ENCODE data around the gene NOL9.
"Not testable (repeated sequence)": the region's sequence is repeated elsewhere in the genome, so short reads cannot be mapped to it uniquely, and the experiment has no call there.

Gene NOL9

DNA sequence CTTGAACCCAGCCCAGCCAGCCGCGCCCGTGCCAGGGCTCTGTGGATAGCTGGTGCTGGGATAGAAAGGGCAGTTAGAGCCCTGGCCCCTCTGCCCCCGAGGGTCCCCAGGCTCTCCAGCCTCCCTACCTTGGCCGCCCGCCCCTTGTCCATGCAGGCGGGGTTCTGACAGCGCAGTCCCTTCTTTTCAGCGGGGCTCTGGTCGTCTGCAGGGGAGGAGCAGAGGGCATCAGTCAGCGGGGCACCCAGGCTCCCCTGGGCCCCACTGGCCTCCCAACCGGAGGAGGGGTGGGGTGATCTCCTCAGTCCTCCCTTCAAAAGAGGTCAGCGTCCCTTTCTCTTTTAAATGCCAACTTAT is 58.0 kb downstream of the NOL9 start:
- Histone ChIP-seq H3K27ac (ENCODE audit: low read length) (no peak overlapping the region), H3K9me3 (ENCODE audit: insufficient read depth, low read length) (no peaks in the 10 kb centered on the region), H3K27me3 (ENCODE audit: low read depth, low read length) (peaks cover 14% of the 10 kb centered on the region), H3K36me3 (replicated peaks; ENCODE audit: low read depth, low read length) (no peaks in the 10 kb centered on the region), H3K9ac (ENCODE audit: low read length) (no peak overlapping the region), H3K79me2 (ENCODE audit: low read length) (no peaks in the 10 kb centered on the region), H4K20me1 (ENCODE audit: insufficient read depth, low read length) (no peaks in the 10 kb centered on the region), H3K4me3 (ENCODE audit: low read length) (no peak overlapping the region), H3K4me2 (ENCODE audit: low read length) (no peak overlapping the region), H2AFZ (ENCODE audit: low read depth, low read length) (no peak overlapping the region), H3K4me1 (ENCODE audit: low read length) (peaks cover 7% of the 10 kb centered on the region)
- TF ChIP-seq EZH2phosphoT487 (IDR thresholded peaks at IDR 0.05; ENCODE audit: low read depth): no peak
- TF ChIP-seq, protein P1, sequence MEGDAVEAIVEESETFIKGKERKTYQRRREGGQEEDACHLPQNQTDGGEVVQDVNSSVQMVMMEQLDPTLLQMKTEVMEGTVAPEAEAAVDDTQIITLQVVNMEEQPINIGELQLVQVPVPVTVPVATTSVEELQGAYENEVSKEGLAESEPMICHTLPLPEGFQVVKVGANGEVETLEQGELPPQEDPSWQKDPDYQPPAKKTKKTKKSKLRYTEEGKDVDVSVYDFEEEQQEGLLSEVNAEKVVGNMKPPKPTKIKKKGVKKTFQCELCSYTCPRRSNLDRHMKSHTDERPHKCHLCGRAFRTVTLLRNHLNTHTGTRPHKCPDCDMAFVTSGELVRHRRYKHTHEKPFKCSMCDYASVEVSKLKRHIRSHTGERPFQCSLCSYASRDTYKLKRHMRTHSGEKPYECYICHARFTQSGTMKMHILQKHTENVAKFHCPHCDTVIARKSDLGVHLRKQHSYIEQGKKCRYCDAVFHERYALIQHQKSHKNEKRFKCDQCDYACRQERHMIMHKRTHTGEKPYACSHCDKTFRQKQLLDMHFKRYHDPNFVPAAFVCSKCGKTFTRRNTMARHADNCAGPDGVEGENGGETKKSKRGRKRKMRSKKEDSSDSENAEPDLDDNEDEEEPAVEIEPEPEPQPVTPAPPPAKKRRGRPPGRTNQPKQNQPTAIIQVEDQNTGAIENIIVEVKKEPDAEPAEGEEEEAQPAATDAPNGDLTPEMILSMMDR (IDR thresholded peaks at IDR 0.05; ENCODE audit: low read depth, low read length): no peak

DNA sequence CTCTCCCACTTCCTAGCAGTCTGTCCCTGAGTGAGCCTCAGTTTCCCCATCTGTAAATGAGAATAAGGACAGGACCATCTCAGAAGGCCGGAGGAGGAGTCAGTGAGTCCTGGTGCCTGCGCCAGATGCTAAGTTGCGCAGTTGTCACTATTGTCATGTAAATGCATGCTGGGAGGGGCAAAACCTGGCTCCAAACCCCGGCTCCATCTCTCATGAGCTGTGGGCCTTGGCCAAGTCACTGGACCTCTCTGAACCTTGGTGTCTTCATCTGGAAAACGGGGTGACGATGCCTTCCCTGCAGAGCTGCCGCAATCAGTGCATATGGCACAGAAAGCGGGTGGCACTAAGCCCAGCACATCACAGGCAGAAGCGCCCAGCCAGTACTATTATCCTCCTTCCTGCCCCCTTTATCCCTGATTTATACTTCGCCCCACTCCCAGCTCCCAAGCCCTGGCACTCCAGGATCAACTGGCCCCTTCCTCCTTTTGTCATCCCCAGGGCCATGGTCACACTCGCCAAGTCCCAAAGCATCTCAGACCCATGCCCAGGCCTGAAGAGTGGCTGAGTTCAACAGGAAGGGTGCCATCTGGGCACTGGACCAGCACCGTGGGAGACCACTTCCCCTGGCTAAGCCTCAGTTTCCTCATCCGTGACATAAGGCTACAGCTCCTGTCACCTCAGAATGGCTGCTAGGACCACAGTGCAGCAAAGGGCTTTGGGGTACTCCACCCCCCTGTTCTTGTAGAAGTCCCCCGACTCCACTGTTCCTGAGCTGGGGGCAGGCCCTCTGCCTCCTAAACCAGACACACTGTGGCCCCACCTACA is 58.6 kb downstream of the NOL9 start:
- Histone ChIP-seq H4K20me1 (ENCODE audit: insufficient read depth, low read length) (no peaks in the 10 kb centered on the region), H3K4me3 (ENCODE audit: low read length) (no peak overlapping the region), H3K9ac (ENCODE audit: low read length) (no peak overlapping the region), H3K27ac (ENCODE audit: low read length) (no peak overlapping the region), H3K9me3 (ENCODE audit: insufficient read depth, low read length) (no peaks in the 10 kb centered on the region), H3K4me1 (ENCODE audit: low read length) (peaks cover 9% of the 10 kb centered on the region), H3K79me2 (ENCODE audit: low read length) (no peaks in the 10 kb centered on the region), H3K36me3 (replicated peaks; ENCODE audit: low read depth, low read length) (no peaks in the 10 kb centered on the region), H3K27me3 (ENCODE audit: low read depth, low read length) (peaks cover 11% of the 10 kb centered on the region), H2AFZ (ENCODE audit: low read depth, low read length) (no peak overlapping the region), H3K4me2 (ENCODE audit: low read length) (no peak overlapping the region)
- TF ChIP-seq, protein P1 (IDR thresholded peaks at IDR 0.05; ENCODE audit: low read depth, low read length): no peak
- no peak for TF ChIP-seq EZH2phosphoT487 (IDR thresholded peaks at IDR 0.05; ENCODE audit: low read depth)

DNA sequence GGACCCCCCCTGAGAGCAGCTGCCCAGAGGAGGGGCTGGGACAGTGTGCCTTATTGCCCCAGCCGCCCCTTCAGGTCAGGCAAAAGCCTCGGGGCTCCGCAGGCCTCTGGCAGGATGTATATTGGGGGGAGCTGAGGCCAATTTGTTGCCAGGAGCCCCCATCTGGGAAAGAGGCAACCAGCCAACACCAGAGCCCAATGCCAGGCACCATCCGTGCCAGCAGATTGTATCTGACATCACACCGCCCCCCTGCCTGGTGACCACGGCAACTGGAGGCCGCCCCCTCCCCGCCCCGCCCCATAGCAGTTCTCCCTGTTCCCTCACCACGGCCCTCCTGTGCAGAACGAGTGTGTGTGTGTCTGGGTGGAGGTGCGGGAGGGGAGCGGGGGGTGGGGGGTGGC is 59.3 kb downstream of the NOL9 start:
- no peaks in the 10 kb centered on the region for H3K9me3 ChIP-seq (ENCODE audit: insufficient read depth, low read length)
- H3K27me3 ChIP-seq (ENCODE audit: low read depth, low read length): peaks cover 11% of the 10 kb centered on the region
- H2AFZ ChIP-seq (ENCODE audit: low read depth, low read length): no peak overlapping the region
- no peaks in the 10 kb centered on the region for H3K79me2 ChIP-seq (ENCODE audit: low read length)
- no peaks in the 10 kb centered on the region for H3K36me3 ChIP-seq (replicated peaks; ENCODE audit: low read depth, low read length)
- H4K20me1 ChIP-seq (ENCODE audit: insufficient read depth, low read length): no peaks in the 10 kb centered on the region
- H3K4me2 ChIP-seq (ENCODE audit: low read length): no peak overlapping the region
- H3K4me1 ChIP-seq (ENCODE audit: low read length): peaks cover 9% of the 10 kb centered on the region
- no peak overlapping the region for H3K27ac ChIP-seq (ENCODE audit: low read length)
- H3K4me3 ChIP-seq (ENCODE audit: low read length): no peak overlapping the region
- no peak overlapping the region for H3K9ac ChIP-seq (ENCODE audit: low read length)
- TF ChIP-seq, protein P1 (IDR thresholded peaks at IDR 0.05; ENCODE audit: low read depth, low read length): no peak
- no peak for TF ChIP-seq EZH2phosphoT487 (IDR thresholded peaks at IDR 0.05; ENCODE audit: low read depth)

DNA sequence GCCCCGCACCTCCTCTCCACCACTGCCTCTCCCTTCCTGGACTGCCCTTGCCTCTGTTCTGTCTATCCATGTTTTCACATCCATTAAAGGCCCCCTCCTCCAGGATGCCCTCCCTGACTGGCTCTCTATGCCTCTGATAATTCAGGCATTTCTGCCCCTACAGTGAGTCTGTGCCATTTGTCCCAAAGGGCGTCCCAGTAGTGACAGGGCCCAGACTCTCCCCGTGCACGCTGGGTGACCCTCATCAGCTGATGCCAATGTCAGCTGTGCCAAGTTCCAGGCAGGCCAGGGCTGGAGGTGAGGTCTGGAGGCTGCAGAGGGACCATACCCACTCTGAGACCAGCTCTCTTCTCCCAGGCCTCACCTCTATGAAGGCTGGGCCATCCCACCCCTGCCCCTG is 59.7 kb downstream of the NOL9 start:
- H3K4me1 ChIP-seq (ENCODE audit: low read length): peaks cover 10% of the 10 kb centered on the region
- no peaks in the 10 kb centered on the region for H3K36me3 ChIP-seq (replicated peaks; ENCODE audit: low read depth, low read length)
- no peak overlapping the region for H3K4me2 ChIP-seq (ENCODE audit: low read length)
- no peak overlapping the region for H2AFZ ChIP-seq (ENCODE audit: low read depth, low read length)
- no peak overlapping the region for H3K4me3 ChIP-seq (ENCODE audit: low read length)
- no peaks in the 10 kb centered on the region for H3K79me2 ChIP-seq (ENCODE audit: low read length)
- no peak overlapping the region for H3K9ac ChIP-seq (ENCODE audit: low read length)
- H3K27ac ChIP-seq (ENCODE audit: low read length): no peak overlapping the region
- no peaks in the 10 kb centered on the region for H4K20me1 ChIP-seq (ENCODE audit: insufficient read depth, low read length)
- no peak for TF ChIP-seq EZH2phosphoT487 (IDR thresholded peaks at IDR 0.05; ENCODE audit: low read depth)
- TF ChIP-seq, protein P1 (IDR thresholded peaks at IDR 0.05; ENCODE audit: low read depth, low read length): no peak
- H3K9me3 ChIP-seq (ENCODE audit: insufficient read depth, low read length): no peaks in the 10 kb centered on the region
- H3K27me3 ChIP-seq (ENCODE audit: low read depth, low read length): peaks cover 11% of the 10 kb centered on the region

DNA sequence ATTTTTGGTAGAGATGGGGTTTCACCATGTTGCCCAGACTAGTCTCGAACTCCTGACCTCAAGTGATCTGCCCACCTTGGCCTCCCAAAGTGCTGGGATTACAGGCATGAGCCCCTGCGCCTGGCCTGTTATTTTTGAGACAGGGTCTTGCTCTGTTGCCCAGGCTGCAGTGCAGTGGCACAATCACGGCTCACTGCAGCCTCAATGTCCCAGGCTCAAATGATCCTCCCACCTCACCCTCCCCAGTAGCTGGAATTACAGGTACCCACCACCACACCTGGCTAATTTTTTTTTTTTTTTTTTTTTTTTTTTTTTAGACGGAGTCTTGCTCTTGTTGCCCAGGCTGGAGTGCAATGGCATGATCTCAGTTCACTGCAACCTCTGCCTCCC is 60.5 kb downstream of the NOL9 start:
- H3K4me2 ChIP-seq (ENCODE audit: low read length); H3K79me2 ChIP-seq (ENCODE audit: low read length); H3K27ac ChIP-seq (ENCODE audit: low read length); H2AFZ ChIP-seq (ENCODE audit: low read depth, low read length); H3K36me3 ChIP-seq (replicated peaks; ENCODE audit: low read depth, low read length); H3K9me3 ChIP-seq (ENCODE audit: insufficient read depth, low read length); H3K4me3 ChIP-seq (ENCODE audit: low read length); H4K20me1 ChIP-seq (ENCODE audit: insufficient read depth, low read length); H3K9ac ChIP-seq (ENCODE audit: low read length): not testable (repeated sequence)
- peaks cover 12% of the 10 kb centered on the region for H3K4me1 ChIP-seq (ENCODE audit: low read length)
- peaks cover 11% of the 10 kb centered on the region for H3K27me3 ChIP-seq (ENCODE audit: low read depth, low read length)
